ENCODE data around the gene SFT2D3. TPM values are rescaled to one million over a fixed set of nuclear protein-coding genes. Genes with fewer than 3 reads are reported as not detected.

The SFT2D3 gene
- total and polyA plus RNA-seq, 2 of the 8 experiments (the other 6 are each of a cell fraction or from before 2014, with no cell fraction given) = 7.3 to 10.3 TPM

- TF ChIP-seq BRCA1 (IDR thresholded peaks at IDR 0.05; ENCODE audit: low read depth, low read length) = no peak
- TF ChIP-seq HDAC2 (IDR thresholded peaks at IDR 0.05; ENCODE audit: borderline replicate concordance in 1 of 2, low read depth in 2 of 2, low read length in 2 of 2) = no peak
- TF ChIP-seq HDAC6 (IDR thresholded peaks at IDR 0.05; ENCODE audit: low read depth, low read length) = no peak
- TF ChIP-seq SP1 (IDR thresholded peaks at IDR 0.05; ENCODE audit: low read depth, low read length) = no peak
- TF ChIP-seq RAD21 (IDR thresholded peaks at IDR 0.05 in 1 of 2, conservative IDR thresholded peaks at IDR 0.05 in 1 of 2; ENCODE audit: low read depth in 2 of 2, low read length in 2 of 2) = no peak
- TF ChIP-seq BCL11A (IDR thresholded peaks at IDR 0.05; ENCODE audit: low read depth in 2 of 2, low read length in 2 of 2) = no peak
- Histone ChIP-seq H3K4me3 (ENCODE audit: extremely low read depth in 1 of 4, insufficient read depth in 2 of 4, low read depth in 3 of 4, low read length in 4 of 4) (no peak overlapping the region), H2BK120ac (replicated peaks; ENCODE audit: low read depth, low read length) (no peak overlapping the region), H4K5ac (ENCODE audit: insufficient read length, low read depth, low read length) (no peak overlapping the region), H2AK5ac (ENCODE audit: low read depth, low read length) (no peak overlapping the region), H3K27me3 (replicated peaks in 1 of 4; ENCODE audit: control insufficient read depth in 3 of 4, extremely low read depth in 1 of 4, insufficient read depth in 3 of 4, low read length in 3 of 4) (peaks cover 0 to 8% (median 5%) of the 10 kb centered on the region in 4 experiments; a peak in 3 of 7 replicates), H4K8ac (ENCODE audit: extremely low read depth, insufficient read depth, low read length) (no peak overlapping the region), H3K18ac (ENCODE audit: extremely low read depth, low read length) (no peak overlapping the region), H3K14ac (ENCODE audit: insufficient read length) (no peak overlapping the region), H3K4me1 (replicated peaks in 1 of 4; ENCODE audit: control insufficient read depth in 3 of 4, insufficient read depth in 4 of 4, low read length in 3 of 4) (peaks cover 0 to 4% (median 2%) of the 10 kb centered on the region in 4 experiments; a peak in 5 of 7 replicates), H3K9me3 (ENCODE audit: insufficient read depth in 2 of 2, low read depth in 1 of 2, low read length in 1 of 2) (no peaks in the 10 kb centered on the region), H4K20me1 (replicated peaks in 1 of 2; ENCODE audit: control insufficient read depth in 1 of 2, insufficient read depth in 2 of 2, low read length in 2 of 2) (peaks cover 0 to 5% of the 10 kb centered on the region in 2 experiments), H2BK15ac (ENCODE audit: low read length) (no peak overlapping the region), H4K91ac (replicated peaks; ENCODE audit: insufficient read length, low read length) (no peak overlapping the region), H3K27ac (ENCODE audit: low read depth, low read length) (no peak overlapping the region), H2BK20ac (ENCODE audit: low read length) (no peak overlapping the region), H3K23ac (ENCODE audit: insufficient read length) (no peak overlapping the region), H3K23me2 (ENCODE audit: low read depth, low read length) (peaks cover 6% of the 10 kb centered on the region), H2BK5ac (ENCODE audit: low read depth, low read length) (no peak overlapping the region), H2BK12ac (ENCODE audit: low read depth, low read length) (no peak overlapping the region), H3K56ac (replicated peaks; ENCODE audit: insufficient read length, low read depth, low read length) (no peak overlapping the region), H3K79me2 (ENCODE audit: control insufficient read depth in 1 of 2, insufficient read depth in 2 of 2, low read length in 2 of 2) (peaks cover 0 to under 1% of the 10 kb centered on the region in 2 experiments; a peak in 1 of 4 replicates), H3K79me1 (ENCODE audit: low read depth, low read length) (no peaks in the 10 kb centered on the region), H3K4ac (replicated peaks; ENCODE audit: insufficient read length, low read depth, low read length) (no peak overlapping the region), H3K4me2 (ENCODE audit: insufficient read depth in 1 of 2, low read depth in 2 of 2, low read length in 2 of 2) (no peak overlapping the region), H3K36me3 (ENCODE audit: control insufficient read depth in 2 of 4, insufficient read depth in 4 of 4, low read length in 3 of 4) (no peaks in the 10 kb centered on the region), H2AFZ (ENCODE audit: low read length) (no peak overlapping the region), H3K9ac (replicated peaks in 1 of 4; ENCODE audit: extremely low read depth in 1 of 4, low read depth in 3 of 4, low read length in 3 of 4) (no peak overlapping the region)
- FAIRE-seq (no peak), DNase-seq (ENCODE audit: low read depth in 1 of 2, low spot score in 2 of 2) (no peak)
- 89% methylated on average over 21 of the region's 21 CpGs; no CpG with 5 or more reads in 1 of the 2 experiments for WGBS, 2 experiments (ENCODE audit: extremely low coverage in 1 of 2, insufficient coverage in 1 of 2, insufficient read length in 1 of 2, insufficient replicate concordance in 2 of 2, low coverage in 1 of 2, low lambda C conversion rate in 2 of 2, missing lambda C conversion rate in 1 of 2)
- ChIA-PET CTCF (ENCODE audit: partially characterized antibody) (interaction anchor here (1.0 to 5.6 kb wide), 13 partner anchors 11 to 178 kb away, joined by 3 to 40 read pairs (median 13); partner anchors contain the start of gene LIMS2), POLR2A (ENCODE audit: partially characterized antibody) (interaction anchor here (0.6 to 1.1 kb wide), 2 partner anchors 9 to 22 kb away, joined by 3 read pairs; partner anchors contain the start of gene LIMS2)
Measured at GRCh38 chr2:127697482-127698180, 3.7 kb upstream of the SFT2D3 start.

Measured in H1 (cell line).